K562 (cell line): ENCODE results near the gene ANKLE2.

Experiments
- MAFF ChIP-seq: IDR thresholded peaks from 2 replicates; pipeline ENCODE4 v1.6.1; 2012; ENCODE audit warnings: low read length, improper control_type of control experiment
- PATZ1 ChIP-seq: fragments of 250-450 bp; sonication (Bioruptor Pico); IDR thresholded peaks from 2 replicates; pipeline ENCODE4 v1.5.0; 2020; ENCODE audit warnings: mild to moderate bottlenecking, borderline replicate concordance
- PHF8 ChIP-seq: fragments of 200-600 bp; sonication (generic); IDR thresholded peaks from 2 replicates; pipeline ENCODE4 v1.6.1; 2012; ENCODE audit warnings: mixed run types, mild to moderate bottlenecking, inconsistent platforms, low read length, moderate library complexity, borderline replicate concordance
- POLR2AphosphoS2 ChIP-seq: IDR thresholded peaks from 2 replicates; pipeline ENCODE4 v1.6.1; 2012; ENCODE audit warnings: low read length, improper control_type of control experiment
- PRPF4 ChIP-seq: fragments of 200-400 bp; formaldehyde crosslinking; IDR thresholded peaks from one replicate; pipeline ENCODE4 v1.6.1; 2017; ENCODE audit warnings: low read length, low read depth, mild to moderate bottlenecking; ENCODE audit not compliant: insufficient read depth, poor library complexity, severe bottlenecking
- TCFL5 ChIP-seq: fragments of 250-450 bp; sonication (Bioruptor Pico); conservative IDR thresholded peaks from 2 replicates; pipeline ENCODE4 v1.6.1; 2021; ENCODE audit warnings: mild to moderate bottlenecking, moderate library complexity, matching md5 sums

DNA sequence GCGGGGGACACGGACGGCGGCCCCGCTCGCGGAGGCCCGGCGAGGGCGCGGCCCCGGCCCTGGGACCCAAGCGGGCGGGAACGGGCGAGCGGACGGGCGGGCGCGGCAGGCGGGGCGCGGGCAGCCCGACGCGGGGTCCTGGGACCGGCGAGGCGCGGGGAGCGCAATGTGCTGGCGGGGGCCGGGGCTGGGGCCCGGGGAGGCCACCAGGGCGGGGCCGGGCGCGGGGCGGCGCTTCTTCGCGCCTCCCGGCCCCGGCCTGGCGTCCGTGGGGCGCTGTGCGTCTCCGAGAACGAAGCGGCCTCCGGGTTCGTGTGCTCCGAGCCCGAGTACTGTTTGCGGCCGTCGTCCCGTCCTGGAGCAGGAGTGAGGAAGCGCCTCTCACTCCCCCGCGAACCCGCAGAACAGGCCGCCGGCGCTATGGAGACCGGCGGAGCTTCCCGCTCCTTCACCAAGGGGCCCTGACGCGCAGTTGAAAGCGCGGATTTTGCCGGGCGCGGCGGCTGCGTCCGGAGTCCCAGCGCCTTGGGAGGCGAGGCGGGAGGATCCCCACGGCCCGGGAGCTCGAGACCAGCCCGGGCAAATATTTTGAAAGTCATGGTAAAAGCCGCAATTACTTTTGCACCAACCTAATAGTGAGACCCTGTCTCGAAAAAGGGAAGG lies 420 bp upstream of the ANKLE2 start:
- TF ChIP-seq MAFF (no peak), TCFL5 (no peak), PATZ1 (CRISPR knock-in tag) (no peak), POLR2AphosphoS2 (no peak), PHF8 (peak; percentile 90), PRPF4 (peak; percentile 27)
